DND-41 (cell line): Measurements from ENCODE around the gene LIN54.

ENCODE experiments used
- EZH2 ChIP-seq: IDR thresholded peaks from 3 replicates; pipeline ENCODE4 v1.6.1; 2012; ENCODE audit warnings: borderline replicate concordance, low read depth, mild to moderate bottlenecking, moderate library complexity, low read length, inconsistent platforms; ENCODE audit not compliant: severe bottlenecking
- TF ChIP-seq, protein P1 (sequence below): IDR thresholded peaks from 2 replicates; pipeline ENCODE4 v1.5.1; 2012; ENCODE audit warnings: borderline replicate concordance, low read length, moderate library complexity, mild to moderate bottlenecking; ENCODE audit not compliant: poor library complexity, severe bottlenecking; ENCODE audit errors: extremely low read depth

DNA sequence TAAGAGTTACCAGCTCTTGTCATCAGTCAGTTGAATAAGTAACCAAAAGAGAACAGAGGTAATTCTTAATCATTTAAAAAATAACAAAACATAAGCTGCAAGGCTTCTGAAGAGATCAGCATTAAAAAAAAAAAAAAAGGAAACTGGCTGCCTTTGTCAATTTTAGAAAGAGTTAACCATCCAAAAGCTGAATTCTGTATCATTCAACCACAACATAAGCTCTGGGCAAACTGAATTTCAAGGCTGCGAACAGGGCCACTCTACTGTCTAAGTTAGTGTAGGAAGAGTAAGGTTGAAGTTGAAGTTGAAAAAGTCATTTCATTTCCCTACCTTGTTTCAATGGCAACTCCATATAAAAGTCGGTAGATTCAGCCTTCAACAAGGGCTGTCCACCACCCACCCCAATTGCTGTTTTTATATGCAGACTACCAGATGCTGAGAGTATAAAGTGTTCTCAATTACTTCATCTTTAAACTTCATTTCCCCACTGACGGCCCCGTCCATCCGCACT, 1.1 kb upstream of the LIN54 start:
- TF ChIP-seq EZH2 = no peak
- TF ChIP-seq, protein P1, sequence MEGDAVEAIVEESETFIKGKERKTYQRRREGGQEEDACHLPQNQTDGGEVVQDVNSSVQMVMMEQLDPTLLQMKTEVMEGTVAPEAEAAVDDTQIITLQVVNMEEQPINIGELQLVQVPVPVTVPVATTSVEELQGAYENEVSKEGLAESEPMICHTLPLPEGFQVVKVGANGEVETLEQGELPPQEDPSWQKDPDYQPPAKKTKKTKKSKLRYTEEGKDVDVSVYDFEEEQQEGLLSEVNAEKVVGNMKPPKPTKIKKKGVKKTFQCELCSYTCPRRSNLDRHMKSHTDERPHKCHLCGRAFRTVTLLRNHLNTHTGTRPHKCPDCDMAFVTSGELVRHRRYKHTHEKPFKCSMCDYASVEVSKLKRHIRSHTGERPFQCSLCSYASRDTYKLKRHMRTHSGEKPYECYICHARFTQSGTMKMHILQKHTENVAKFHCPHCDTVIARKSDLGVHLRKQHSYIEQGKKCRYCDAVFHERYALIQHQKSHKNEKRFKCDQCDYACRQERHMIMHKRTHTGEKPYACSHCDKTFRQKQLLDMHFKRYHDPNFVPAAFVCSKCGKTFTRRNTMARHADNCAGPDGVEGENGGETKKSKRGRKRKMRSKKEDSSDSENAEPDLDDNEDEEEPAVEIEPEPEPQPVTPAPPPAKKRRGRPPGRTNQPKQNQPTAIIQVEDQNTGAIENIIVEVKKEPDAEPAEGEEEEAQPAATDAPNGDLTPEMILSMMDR = no peak
